Measurements from ENCODE around the gene SF3B3.

The SF3B3 gene

DNA sequence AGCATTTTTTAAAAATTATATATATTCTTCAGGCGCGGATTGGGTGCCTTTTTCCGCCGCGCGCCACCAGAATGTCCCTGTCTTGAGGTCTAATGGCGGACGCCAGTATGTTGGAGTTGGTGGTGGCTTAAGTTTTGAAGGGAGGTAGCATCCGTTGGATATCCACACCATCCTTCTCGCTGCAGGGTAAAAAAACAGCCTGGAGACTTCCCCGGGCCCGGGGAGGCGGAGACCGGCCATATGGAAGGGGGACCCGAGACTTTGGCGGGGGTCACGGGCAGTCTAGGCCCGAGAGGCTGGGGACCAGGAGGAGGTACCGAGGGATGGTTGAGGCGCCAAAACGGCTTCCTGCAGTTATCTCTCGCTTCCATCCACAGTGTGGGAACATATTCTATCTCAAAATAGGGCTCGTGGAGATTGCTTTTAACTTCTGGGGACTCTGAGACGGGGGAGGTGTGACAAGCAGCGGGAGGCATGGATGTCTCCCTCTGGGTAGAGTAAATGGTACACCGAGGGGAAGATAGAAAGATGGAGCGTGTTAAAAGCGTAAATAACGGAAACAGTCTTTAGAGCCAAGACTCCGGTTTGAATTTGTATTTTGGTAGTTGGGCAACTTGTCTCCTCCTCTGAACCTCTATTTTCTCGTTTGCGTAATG, at the start of gene SF3B3:
SF3B3 (plus strand) TSS at position 74 of the 656 bp plus-strand sequence. CDS start 2,841 bp downstream, outside the sequence.
- DNase-seq (ENCODE audit: low read depth), result no peak

DNA sequence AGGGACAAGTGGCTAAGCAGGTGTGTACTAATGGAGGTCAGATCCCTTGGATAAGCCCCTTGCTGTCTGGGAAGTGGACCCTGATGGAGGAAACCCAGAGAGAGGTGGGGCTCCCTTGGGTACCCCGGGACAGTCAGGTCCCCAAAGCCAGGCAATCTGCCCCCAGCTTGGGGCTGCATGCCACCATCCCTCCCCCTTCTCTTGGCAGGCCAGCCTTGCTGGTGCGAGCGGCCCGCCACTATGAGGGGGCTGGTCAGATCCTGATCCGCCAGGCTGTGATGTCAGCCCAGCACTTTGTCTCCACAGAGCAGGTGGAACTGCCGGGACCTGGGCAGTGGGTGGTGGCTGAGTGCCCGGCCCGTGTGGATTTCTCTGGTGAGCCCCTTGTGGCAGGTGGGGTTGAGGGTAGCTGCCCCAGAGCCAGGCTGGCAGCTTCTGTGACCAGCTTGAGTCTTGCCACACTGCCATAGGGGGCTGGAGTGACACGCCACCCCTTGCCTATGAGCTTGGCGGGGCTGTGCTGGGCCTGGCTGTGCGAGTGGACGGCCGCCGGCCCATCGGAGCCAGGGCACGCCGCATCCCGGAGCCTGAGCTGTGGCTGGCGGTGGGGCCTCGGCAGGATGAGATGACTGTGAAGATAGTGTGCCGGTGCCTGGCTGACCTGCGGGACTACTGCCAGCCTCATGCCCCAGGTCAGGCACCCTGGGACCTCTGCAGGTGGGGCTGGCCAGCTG, 49.1 kb upstream of the SF3B3 start:
- DNase-seq (ENCODE audit: low read depth), result no peak

DNA sequence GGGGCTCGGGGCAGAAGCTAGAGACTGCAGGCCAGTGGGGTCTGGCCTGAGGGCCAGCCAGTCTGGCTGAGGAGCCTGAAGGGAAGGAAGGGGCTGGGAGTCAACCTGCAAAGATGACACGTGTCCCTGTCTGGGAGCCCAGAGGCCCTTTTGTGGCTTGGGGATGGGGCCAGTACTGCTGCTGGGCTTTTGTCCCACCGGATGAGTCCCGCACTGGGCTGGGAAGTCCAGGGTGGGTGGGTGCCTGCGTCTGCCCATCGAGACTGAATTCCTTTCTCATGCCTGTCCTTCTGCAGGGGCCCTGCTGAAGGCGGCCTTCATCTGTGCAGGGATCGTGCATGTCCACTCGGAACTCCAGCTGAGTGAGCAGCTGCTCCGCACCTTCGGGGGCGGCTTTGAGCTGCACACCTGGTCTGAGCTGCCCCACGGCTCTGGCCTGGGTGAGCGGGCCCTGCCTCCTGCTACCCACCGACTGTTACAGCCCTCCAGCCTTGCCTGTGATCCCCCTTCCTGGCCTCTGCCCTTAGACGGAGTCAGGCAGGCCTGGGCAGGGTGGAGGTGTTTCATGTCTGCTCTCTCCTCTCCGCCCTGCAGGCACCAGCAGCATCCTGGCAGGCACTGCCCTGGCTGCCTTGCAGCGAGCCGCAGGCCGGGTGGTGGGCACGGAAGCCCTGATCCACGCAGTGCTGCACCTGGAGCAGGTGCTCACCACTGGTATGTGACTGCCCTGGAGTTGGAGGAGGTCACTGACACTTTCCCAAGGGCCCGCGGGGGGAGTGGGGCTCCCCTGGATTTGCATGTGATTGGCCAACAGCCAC, 48.4 kb upstream of the SF3B3 start:
- no peak for DNase-seq (ENCODE audit: low read depth)

DNA sequence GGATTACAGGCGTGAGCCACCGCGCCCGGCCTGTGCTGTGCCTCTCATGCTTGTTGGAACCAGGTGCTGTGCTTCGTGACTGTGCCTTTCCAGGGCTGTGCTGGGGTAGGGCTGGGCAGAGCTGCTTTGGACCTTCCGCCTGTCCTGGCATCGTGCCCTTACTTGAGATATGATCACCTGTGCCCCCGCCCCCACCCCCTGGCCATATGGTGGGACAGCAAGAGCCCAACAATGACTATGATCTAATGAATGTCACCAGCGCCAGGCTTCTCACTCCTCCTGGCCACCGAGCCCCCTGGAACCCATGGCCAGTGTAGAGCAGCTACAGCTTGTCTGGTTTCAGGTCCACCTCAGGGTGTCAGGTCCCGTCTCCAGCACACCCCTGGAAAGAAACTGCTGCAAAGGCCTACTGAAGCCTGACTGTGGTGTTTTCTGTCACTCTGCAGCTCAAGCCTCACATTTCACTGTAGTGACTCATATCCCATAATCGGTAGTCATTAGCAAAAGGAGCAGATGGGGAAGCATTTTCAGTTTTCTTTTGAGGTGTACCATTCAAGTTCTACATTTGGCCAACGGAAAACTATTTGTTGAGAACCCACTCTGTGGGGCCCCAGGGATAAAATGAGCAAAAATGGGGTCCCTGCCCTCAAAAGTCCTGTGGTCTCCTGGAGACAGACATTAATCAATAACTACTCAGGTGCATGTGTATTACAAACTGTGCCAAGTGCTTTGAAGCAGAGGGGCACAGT, 47.2 kb upstream of the SF3B3 start:
- peak; percentile 87 for DNase-seq (ENCODE audit: low read depth)

DNA sequence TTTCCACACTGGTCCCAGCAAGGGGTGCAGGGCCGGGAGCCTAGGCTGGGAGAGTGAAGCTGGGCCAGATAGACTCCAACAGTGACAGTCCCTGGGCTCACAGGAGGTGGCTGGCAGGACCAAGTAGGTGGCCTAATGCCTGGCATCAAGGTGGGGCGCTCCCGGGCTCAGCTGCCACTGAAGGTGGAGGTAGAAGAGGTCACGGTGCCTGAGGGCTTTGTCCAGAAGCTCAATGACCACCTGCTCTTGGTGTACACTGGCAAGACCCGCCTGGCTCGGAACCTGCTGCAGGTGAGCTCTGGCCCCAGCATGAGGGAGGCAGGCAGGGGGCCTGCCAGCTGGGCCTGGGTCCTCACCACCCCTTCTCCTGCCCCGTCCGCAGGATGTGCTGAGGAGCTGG, 45.4 kb upstream of the SF3B3 start:
- no peak for DNase-seq (ENCODE audit: low read depth)

DNA sequence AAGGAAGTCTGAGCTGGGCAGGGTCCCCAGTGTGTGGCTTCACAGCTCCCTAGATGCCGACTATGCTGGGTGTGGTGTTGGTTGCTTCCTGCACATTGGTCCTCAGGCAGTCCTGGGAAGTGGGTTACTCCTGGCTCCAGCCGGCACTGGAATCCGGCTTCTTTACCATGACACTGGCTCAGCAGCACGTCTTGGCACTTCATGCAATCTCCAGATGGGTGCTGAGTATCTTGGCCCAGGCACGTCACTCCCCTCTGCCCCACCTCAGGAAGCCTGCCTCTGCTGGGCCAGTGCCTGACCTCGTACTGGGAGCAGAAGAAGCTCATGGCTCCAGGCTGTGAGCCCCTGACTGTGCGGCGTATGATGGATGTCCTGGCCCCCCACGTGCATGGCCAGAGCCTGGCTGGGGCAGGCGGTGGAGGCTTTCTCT, 44.7 kb upstream of the SF3B3 start:
- DNase-seq (ENCODE audit: low read depth), result no peak

DNA sequence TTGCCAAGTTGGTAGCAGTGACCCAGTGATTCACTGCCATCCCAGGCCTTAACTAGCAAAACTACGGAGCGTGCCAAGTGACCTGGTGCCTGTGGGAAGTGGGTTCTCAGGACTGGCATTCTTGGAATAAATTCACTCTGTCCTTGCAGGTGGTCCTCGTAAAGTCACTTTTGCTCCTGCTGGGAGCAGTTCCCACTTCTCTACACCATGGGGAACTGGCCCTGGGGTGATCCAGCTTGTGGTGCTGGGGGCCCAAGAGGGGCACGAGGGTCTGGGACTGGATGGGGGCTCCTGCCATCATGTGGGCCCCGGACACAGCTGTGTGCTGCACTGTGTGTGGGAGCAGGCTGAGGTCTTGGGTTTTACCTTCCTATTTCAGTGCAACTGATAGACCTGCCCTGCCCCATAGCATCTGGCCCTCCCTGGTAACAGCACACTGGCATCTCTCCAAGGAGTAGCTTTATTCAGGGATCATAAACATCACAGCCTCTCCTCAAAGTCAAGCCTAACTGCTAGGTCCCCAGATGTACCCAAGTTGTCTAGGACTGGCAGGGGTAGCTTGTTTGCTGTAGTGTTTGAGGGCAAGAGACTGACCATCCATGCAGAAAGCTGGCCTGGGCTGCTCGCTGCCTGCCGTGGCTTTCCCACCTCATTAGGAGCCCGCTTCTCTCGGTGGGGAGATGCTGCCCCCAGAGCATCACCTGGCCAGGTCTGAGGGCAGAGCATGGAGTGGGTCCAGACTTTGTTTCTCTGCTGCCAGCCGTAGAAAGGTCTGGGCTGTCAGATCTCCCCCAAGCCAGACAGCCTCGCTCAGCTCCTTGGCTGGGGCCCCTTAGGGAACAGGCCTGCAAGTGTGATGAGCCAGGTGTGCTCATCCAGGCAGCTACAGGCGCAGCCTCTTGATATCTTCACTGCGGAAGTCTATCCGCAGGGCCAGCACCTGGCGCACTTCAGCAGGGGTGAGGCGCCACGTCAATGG, 43.2 kb upstream of the SF3B3 start:
- no peak for DNase-seq (ENCODE audit: low read depth)

DNA sequence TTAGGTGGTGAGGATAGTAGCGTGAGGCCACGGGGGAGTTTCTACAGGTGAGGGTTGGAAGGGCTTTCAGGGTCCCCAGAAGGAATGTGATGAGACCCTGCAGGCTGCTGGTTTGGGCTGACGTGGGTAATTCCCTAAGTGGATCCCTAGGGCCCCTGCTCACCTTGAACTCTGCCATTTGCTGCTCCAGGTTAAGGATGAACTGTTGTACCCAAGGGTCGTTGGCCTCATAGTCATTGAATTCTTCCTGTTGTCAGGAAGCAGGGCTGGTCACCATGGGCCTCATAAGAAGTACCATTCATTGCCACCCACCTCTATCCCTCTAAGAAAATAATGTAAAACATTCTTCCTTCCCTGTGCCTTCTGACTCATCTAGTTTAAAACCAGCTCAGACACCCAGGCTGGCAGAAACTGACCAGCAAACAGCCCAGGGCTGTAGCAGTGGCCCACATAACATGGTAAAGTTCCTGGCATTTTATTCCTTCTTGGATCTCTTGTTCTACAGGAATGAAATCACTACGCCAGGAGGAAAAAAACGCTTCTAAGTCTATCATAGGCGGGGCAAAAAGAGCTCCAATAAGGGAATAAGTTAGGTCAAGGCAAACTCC, 41.6 kb upstream of the SF3B3 start:
- DNase-seq (ENCODE audit: low read depth), result peak; percentile 68

DNA sequence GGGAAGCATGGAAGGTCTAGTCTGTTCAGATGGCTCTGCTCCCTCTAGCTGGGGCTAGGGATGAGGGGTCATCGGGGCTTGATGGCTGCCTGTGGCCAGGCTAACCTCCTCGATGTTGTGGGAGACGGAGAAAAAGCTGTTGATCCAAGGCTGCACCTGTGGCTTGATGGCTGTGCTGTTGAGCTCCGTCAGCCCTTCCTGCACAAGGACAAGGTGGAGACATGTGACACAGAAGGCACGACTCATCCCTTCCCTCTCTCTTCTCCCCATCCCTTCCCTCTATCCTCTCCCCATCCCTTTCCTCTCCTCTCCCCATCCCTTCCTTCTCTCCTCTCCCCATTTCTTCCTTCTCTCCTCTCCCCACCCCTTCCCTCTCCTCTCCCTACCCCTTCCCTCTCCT, 41.0 kb upstream of the SF3B3 start:
- peak; percentile 41 for DNase-seq (ENCODE audit: low read depth)

DNA sequence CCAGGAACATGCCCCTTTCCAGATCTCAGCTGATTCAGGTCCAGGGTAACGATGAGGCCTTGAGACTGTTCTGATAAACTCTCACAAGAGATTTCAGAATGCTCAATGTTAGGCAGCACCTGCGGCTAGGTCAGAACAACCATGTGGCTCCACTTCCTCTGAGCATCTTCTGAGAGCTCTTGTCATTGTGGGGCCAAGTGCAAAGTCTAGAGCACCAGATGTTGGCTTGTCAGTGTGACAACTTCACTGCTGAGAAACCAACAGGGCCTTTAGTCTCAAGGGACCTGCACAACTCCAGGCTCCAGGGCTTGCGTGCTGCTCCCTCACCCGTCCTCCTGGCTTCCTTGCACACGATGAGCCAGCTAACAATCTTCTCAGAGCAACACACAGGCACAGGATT, 40.2 kb upstream of the SF3B3 start:
- no peak for DNase-seq (ENCODE audit: low read depth)

DNA sequence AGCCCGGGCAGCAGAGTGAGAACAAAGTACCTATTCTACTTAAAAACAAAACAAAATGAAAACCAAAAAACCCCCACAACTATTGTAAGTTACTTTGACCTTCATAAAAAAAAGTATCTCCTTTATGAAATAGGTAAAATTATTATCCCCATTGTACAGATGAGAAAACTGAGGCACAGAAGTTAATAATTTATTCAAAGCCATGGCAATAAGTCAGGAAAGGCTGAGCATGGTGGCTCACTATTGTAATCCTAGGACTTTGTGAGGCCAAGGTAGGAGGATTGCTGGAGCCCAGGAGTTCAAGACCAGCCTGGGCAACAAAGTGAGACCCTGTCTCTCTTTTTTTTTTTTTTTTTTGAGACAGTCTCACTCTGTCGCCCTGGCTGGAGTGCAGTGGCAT, 38.7 kb upstream of the SF3B3 start:
- DNase-seq (ENCODE audit: low read depth), result no peak

DNA sequence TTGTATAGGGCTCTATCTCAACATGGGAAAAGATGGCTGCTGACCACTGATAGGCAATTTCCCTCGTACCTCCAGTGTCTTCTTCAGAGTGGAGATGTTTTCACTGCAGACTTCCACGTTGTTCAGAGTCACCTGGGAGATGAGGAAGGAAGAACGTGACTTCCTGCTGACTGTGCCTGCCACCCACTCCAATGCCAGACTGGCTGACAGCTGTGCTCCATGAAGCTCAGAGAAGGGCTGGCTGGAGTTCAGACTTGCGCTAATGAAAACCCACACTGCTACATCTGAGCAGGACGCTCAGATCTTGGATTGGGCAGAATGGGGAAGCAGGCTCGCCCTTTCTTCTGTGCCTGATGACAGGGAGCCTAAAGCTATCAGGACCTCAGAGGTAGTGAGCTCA, 33.4 kb upstream of the SF3B3 start:
- DNase-seq (ENCODE audit: low read depth), result no peak

DNA sequence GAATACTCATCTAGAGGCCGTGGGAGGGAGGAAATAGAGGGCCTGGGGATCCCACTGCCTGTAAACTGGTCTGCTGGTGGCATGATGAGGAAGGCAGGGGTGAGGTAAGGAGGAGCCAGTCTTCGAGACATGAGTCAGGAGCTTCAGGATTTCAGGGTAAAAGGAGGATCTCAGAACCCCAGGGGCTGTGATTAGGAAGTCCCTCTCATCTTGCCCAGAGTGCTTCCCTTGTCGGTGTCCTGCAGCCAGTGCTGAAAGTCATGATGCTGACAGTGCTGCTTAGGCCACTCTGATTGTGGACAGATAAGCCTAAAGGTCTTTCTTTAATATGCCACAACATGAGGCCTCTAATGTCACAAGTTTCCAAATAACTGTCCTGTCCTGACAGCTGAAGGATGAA, 29.8 kb upstream of the SF3B3 start:
- peak; percentile 45 for DNase-seq (ENCODE audit: low read depth)

DNA sequence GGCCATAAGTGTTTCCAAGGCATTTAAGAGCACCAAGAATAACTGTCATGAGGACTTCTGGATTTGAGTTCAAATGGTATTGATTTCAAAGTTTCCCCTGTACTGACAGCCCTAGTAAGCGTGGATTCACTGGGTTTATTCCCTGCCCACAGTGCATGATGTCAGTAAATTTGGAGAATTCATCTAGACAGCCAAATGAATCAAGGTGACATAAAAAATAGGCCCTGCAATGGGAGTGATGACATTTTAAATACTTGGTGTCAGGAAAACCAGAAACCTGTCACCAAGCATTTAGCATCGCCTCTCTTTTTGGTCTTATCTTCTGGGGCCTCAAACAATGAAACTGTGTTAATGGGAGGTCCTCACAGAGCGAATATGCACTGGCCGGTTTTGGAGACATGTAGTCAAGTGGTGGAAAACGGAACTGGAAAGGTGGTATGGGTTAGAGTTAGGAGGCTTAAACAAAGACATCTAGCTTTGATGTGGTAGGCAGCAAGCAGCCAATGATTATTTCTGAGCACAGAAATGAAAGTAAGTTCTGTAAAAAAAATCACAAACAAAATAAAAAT, 29.3 kb upstream of the SF3B3 start:
- no peak for DNase-seq (ENCODE audit: low read depth)

DNA sequence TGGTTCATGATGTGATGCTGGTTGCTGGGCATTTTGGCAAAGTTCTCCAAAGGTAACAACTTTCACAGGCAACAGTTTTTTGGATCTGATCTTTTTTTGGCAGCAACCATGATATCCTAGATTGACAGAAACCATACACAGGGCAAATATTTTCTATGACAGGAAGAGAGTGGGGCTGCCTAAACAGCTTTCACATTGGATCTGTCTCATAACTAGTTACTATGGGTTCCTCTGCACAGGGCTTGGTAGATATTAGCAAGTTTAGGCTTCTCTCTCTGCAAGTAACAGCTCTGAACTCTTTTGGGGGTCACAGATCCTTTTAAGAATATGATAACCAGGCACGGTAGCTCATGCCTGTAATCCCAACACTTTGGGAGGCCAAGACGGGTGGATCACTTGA, 28.8 kb upstream of the SF3B3 start:
- no peak for DNase-seq (ENCODE audit: low read depth)

DNA sequence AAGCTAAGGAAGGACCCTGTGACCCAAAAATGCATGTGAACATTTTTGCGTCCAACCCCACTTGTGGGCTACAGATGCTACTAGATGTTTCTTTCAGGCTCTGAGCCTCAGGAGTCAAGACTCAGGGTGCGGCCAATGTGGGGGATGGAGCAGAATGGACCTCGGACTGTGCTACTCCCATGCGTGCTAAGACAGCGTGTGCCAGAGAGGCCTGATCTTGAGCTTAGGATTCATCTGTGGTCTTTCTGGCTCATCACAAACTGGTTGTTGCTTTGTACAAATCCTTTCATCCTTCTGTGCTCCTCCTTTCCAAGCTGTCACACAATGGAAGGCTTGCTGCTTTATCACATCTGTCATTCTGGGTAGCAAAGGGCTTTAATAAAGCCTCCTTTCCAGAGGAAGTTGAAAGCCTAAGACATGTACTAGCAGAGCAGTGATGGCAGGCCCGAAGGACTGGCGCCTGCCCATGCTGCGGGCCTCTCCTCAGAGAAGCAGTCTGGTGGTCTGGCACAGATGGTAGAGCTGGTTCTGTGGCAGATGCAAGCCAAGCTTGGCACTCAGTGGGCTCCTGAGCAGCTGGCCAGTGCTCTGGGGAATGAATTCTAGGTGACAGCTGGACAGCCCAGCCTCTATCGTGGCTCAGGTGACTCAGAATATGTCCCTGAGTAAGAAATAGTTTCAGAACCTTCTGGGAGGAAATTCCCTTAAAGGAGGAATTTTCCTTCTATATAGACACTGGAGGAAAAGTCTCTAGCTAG, 28.0 kb upstream of the SF3B3 start:
- DNase-seq (ENCODE audit: low read depth), result no peak

DNA sequence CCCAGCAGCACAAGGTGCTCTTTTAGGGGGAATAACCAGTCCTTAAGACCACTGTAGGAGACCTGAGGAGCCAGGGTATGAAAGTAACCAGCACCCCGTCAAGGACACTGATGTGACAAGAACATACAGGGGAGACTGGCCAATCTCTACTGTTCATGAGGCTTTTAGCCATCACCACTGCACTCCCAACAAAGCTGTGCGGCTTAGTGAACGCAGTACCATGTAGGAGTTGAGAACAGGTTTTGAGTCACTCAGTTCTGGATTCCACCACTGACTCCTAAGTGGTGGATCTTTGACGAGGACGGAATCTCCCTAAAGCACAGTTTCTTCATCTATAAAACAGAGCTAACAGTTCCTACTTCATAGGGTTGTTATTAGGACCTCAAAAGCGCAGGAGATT, 27.1 kb upstream of the SF3B3 start:
- DNase-seq (ENCODE audit: low read depth), result no peak

DNA sequence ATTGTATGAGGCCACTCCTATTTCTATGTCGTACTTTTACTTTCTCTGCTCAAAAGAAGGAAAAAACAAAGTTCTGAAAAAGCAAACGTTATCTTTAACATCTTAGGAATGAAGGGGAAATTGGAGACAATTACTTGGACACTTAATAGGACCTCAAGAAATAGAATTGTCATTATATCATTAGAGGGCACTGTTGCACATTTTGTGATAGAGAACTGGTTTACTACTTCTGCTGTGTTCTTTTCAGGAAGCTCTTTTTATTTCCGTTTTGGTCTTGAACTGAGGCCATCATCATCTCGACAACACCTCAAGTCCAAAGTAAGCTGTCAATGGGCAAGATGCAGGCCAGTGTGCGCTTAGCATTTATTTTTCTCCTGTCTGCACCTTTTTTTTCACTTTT, 14.9 kb upstream of the SF3B3 start:
- DNase-seq (ENCODE audit: low read depth), result peak; percentile 43

DNA sequence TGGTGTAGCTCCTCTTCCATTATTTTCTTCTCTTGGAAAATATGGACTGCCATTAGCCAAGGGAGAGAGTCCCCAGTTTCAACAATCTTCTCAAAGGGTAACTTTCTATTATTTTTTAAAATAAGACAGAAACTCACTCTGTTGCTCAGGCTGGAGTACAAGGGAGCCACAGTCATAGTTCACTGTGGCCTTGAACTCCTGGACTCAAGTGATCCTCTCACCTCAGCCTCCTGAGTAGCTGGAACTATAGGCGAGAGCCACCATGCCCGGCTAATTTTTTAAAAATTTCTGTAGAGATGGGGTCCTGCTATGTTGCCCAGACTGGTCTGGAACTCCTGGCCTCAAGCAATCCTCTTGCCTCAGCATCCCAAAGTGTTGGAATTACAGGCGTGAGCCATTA, 13.4 kb upstream of the SF3B3 start:
- DNase-seq (ENCODE audit: low read depth), result no peak

DNA sequence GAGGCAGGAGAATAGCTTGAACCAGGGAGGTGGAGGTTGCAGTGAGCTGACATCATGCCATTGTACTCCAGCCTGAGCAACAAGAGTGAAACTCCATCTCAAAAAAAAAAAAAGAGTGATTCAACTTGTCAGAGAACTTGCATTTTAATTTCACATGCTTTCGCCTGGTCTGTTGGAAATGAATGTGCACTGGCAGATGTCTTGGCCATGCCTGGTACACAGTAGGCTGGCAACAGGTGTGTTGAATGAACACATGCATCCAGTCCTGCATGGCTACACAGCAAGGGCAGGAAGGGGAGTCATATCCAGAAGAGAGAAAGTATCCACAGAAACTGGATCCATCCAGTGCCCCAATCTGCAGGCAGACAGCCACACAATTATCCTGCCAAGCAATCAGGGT, 11.8 kb upstream of the SF3B3 start:
- no peak for DNase-seq (ENCODE audit: low read depth)
